Liver (tissue), 9 donors: Measurements from ENCODE around the gene HS1BP3. TPM values are rescaled to one million over a fixed set of nuclear protein-coding genes. Genes with fewer than 3 reads are reported as not detected.

ENCODE experiments used
- DNase-seq: peaks from one replicate; pipeline ENCODE4 v3.0.0-alpha.2; 2017; ENCODE audit warnings: low spot score
- H3K27ac ChIP-seq, 2 donors: one replicate each; pipeline ENCODE4 v1.7.0; 2013; ENCODE audit warnings: inconsistent platforms in 2 of 2, low read length in 2 of 2, control low read depth in 1 of 2, low read depth in 1 of 2, mild to moderate bottlenecking in 1 of 2
- H3K27me3 ChIP-seq, 4 donors: one replicate each; pipeline versions ENCODE4 v1.6.1 to v1.7.0; 2013; ENCODE audit warnings: low read length in 3 of 4, inconsistent platforms in 1 of 4, mild to moderate bottlenecking in 1 of 4, moderate library complexity in 1 of 4; ENCODE audit not compliant: control insufficient read depth in 4 of 4, insufficient read depth in 4 of 4
- H3K36me3 ChIP-seq, 4 donors: one replicate each; pipeline versions ENCODE4 v1.6.1 to v1.7.0; 2013; ENCODE audit warnings: low read length in 3 of 4, mild to moderate bottlenecking in 3 of 4, low read depth in 1 of 4, moderate library complexity in 1 of 4; ENCODE audit not compliant: control insufficient read depth in 4 of 4, insufficient read depth in 3 of 4
- H3K4me1 ChIP-seq, 4 donors: one replicate each; pipeline versions ENCODE4 v1.6.1 to v1.7.0; 2013; ENCODE audit warnings: low read length in 3 of 4, mild to moderate bottlenecking in 3 of 4, moderate library complexity in 1 of 4; ENCODE audit not compliant: control insufficient read depth in 4 of 4, insufficient read depth in 4 of 4
- H3K4me3 ChIP-seq, 3 donors: one replicate each; pipeline versions ENCODE4 v1.6.1 to v1.7.0; 2013; ENCODE audit warnings: low read length in 3 of 3, control low read depth in 1 of 3, low read depth in 1 of 3, mild to moderate bottlenecking in 1 of 3
- H3K9ac ChIP-seq, 2 donors: one replicate each; pipeline ENCODE4 v1.7.0; 2013; ENCODE audit warnings: low read length in 2 of 2, mild to moderate bottlenecking in 2 of 2, moderate library complexity in 2 of 2, control low read depth in 1 of 2, low read depth in 1 of 2
- H3K9me3 ChIP-seq, 4 donors: one replicate each; pipeline versions ENCODE4 v1.6.1 to v1.7.0; 2013; ENCODE audit warnings: low read length in 3 of 4; ENCODE audit not compliant: control insufficient read depth in 4 of 4
- ATF3 ChIP-seq: IDR thresholded peaks from 2 replicates; pipeline ENCODE4 v1.6.1; 2016; ENCODE audit warnings: antibody characterized with exemption
- CTCF ChIP-seq: fragments of 150-350 bp; IDR thresholded peaks from 2 replicates; pipeline ENCODE4 v1.5.1; 2017; ENCODE audit warnings: improper control_type of control experiment, low read depth, low read length; ENCODE audit not compliant: missing input control
- EGR1 ChIP-seq, 2 donors: IDR thresholded peaks; 2 replicates each; pipeline ENCODE4 v1.6.1; 2016 to 2018; ENCODE audit warnings: antibody characterized with exemption in 2 of 2, low read depth in 2 of 2
- FOXA1 ChIP-seq: IDR thresholded peaks from 2 replicates; pipeline ENCODE4 v1.6.1; 2016; ENCODE audit warnings: antibody characterized with exemption
- FOXA2 ChIP-seq: IDR thresholded peaks from 2 replicates; pipeline ENCODE4 v1.6.1; 2016; ENCODE audit warnings: antibody characterized with exemption
- GABPA ChIP-seq, 2 donors: IDR thresholded peaks in 1 of 2; conservative IDR thresholded peaks in 1 of 2; 2 replicates each; pipeline ENCODE4 v1.6.1; 2016; ENCODE audit warnings: antibody characterized with exemption in 2 of 2, mild to moderate bottlenecking in 1 of 2, moderate library complexity in 1 of 2
- HNF4A ChIP-seq, 2 donors: conservative IDR thresholded peaks; 2 replicates each; pipeline ENCODE4 v1.6.1; 2016; ENCODE audit warnings: antibody characterized with exemption in 2 of 2, mild to moderate bottlenecking in 2 of 2
- HNF4G ChIP-seq: IDR thresholded peaks from 2 replicates; pipeline ENCODE4 v1.6.1; 2016; ENCODE audit warnings: antibody characterized with exemption
- JUND ChIP-seq, 2 donors: IDR thresholded peaks; 2 replicates each; pipeline ENCODE4 v1.6.1; 2016; ENCODE audit warnings: antibody characterized with exemption in 2 of 2
- MAX ChIP-seq: IDR thresholded peaks from 2 replicates; pipeline ENCODE4 v1.6.1; 2016; ENCODE audit warnings: antibody characterized with exemption
- NR2F2 ChIP-seq: IDR thresholded peaks from 2 replicates; pipeline ENCODE4 v1.6.1; 2016; ENCODE audit warnings: antibody characterized with exemption
- RAD21 ChIP-seq, 2 donors: IDR thresholded peaks; 2 replicates each; pipeline ENCODE4 v1.6.1; 2016; ENCODE audit warnings: antibody characterized with exemption in 2 of 2, mild to moderate bottlenecking in 2 of 2
- REST ChIP-seq: IDR thresholded peaks from 2 replicates; pipeline ENCODE4 v1.6.1; 2016; ENCODE audit warnings: antibody characterized with exemption, mild to moderate bottlenecking
- RXRA ChIP-seq, 2 donors: IDR thresholded peaks; 2 replicates each; pipeline ENCODE4 v1.6.1; 2017 to 2018; ENCODE audit warnings: antibody characterized with exemption in 2 of 2, mild to moderate bottlenecking in 1 of 2
- SP1 ChIP-seq: IDR thresholded peaks from 2 replicates; pipeline ENCODE4 v1.6.1; 2018; ENCODE audit warnings: antibody characterized with exemption, mild to moderate bottlenecking
- TAF1 ChIP-seq: conservative IDR thresholded peaks from 2 replicates; pipeline ENCODE4 v1.6.1; 2016; ENCODE audit warnings: antibody characterized with exemption, mild to moderate bottlenecking
- YY1 ChIP-seq: IDR thresholded peaks from 2 replicates; pipeline ENCODE4 v1.6.1; 2016; ENCODE audit warnings: antibody characterized with exemption, mild to moderate bottlenecking
- ZBTB33 ChIP-seq: IDR thresholded peaks from 2 replicates; pipeline ENCODE4 v1.6.1; 2016; ENCODE audit warnings: antibody characterized with exemption
- WGBS: extraction: QIAGEN DNeasy Blood & Tissue Kit; methylation state at CpG from one replicate; pipeline ENCODE4 v1.1.7; 2013; 5-methylcytosine and 5-hydroxymethylcytosine counted together
- polyA plus RNA-seq, 2 donors: library from polyadenylated mRNA; stranded (reverse) in 1 of 2; unstranded in 1 of 2; fragments of 200-250 nt in 1 of 2; fragments of >200 nt in 1 of 2; fragmentation: Nextera tagmentation in 1 of 2; extraction: Ambion mirVana in 1 of 2; gene quantifications; one replicate each; pipeline versions ENCODE4 v1.2.1 to v1.2.3, GENCODE V29; 2013 to 2015
- total RNA-seq, 2 donors: library from RNA; depleted of rRNA; stranded (reverse); fragments of >200 nt; gene quantifications; one replicate each; pipeline ENCODE4 v1.2.3, GENCODE V29; 2014
- donor health status: healthy.
- donor health status: healthy.
- donor health status: healthy.
- donor health status: healthy.
- donor health status: healthy.

HS1BP3 gene
- total and polyA plus RNA-seq, 4 donors: 7.7 to 15.4 (median 10.9) TPM

- Histone ChIP-seq H3K36me3 (peaks cover 0 to 10% (median 4%) of the 10 kb centered on the region in 4 donors), H3K27ac (peak overlapping the region; percentile 79 to 81), H3K9ac (peak overlapping the region in 1 of 2 donors; percentile 42), H3K4me1 (peaks cover 8 to 33% (median 23%) of the 10 kb centered on the region in 4 donors), H3K27me3 (no peaks in the 10 kb centered on the region), H3K4me3 (no peak overlapping the region), H3K9me3 (no peaks in the 10 kb centered on the region)
- TF ChIP-seq CTCF: no peak
- TF ChIP-seq RAD21 (IDR thresholded peaks at IDR 0.05): peak in 1 of 2 donors; percentile 9
- no peak for TF ChIP-seq EGR1 (IDR thresholded peaks at IDR 0.05; ENCODE audit: low read depth in 2 of 2)
- no peak for TF ChIP-seq JUND (IDR thresholded peaks at IDR 0.05)
- TF ChIP-seq HNF4A (conservative IDR thresholded peaks at IDR 0.05): no peak
- no peak for TF ChIP-seq GABPA (IDR thresholded peaks at IDR 0.05 in 1 of 2, conservative IDR thresholded peaks at IDR 0.05 in 1 of 2)
- TF ChIP-seq MAX: no peak
- no peak for TF ChIP-seq FOXA2
- TF ChIP-seq NR2F2: peak; percentile 78
- TF ChIP-seq ZBTB33: no peak
- TF ChIP-seq HNF4G: no peak
- no peak for TF ChIP-seq ATF3
- no peak for TF ChIP-seq FOXA1
- no peak for TF ChIP-seq YY1
- TF ChIP-seq RXRA (IDR thresholded peaks at IDR 0.05): peak in 1 of 2 donors; percentile 24
- TF ChIP-seq TAF1: no peak
- peak; percentile 6 for TF ChIP-seq SP1
- 44% methylated on average over 10 of the region's 10 CpGs for WGBS
- peak; percentile 56 for DNase-seq
These were observed 33.8 kb downstream of the HS1BP3 start for GRCh38 chr2:20617081-20617575.

GRCh38 chr2:20616341-20616871 is 34.5 kb downstream of the HS1BP3 start:
- Histone ChIP-seq H3K4me1 (peaks cover 11 to 37% (median 27%) of the 10 kb centered on the region in 4 donors), H3K27me3 (no peaks in the 10 kb centered on the region), H3K4me3 (no peak overlapping the region), H3K27ac (peak overlapping the region; percentile 79 to 81), H3K9ac (peak overlapping the region in 1 of 2 donors; percentile 21), H3K9me3 (no peaks in the 10 kb centered on the region), H3K36me3 (peaks cover 0 to 8% (median under 1%) of the 10 kb centered on the region in 4 donors)
- WGBS: 97% methylated on average over 4 of the region's 4 CpGs
- no peak for DNase-seq
- TF ChIP-seq ZBTB33 (no peak), YY1 (no peak), GABPA (IDR thresholded peaks at IDR 0.05 in 1 of 2, conservative IDR thresholded peaks at IDR 0.05 in 1 of 2) (no peak), RXRA (IDR thresholded peaks at IDR 0.05) (no peak), TAF1 (no peak), RAD21 (IDR thresholded peaks at IDR 0.05) (no peak), NR2F2 (no peak), EGR1 (IDR thresholded peaks at IDR 0.05; ENCODE audit: low read depth in 2 of 2) (no peak), ATF3 (no peak), SP1 (no peak), MAX (no peak), REST (no peak), JUND (IDR thresholded peaks at IDR 0.05) (no peak), FOXA1 (no peak), HNF4G (no peak), HNF4A (conservative IDR thresholded peaks at IDR 0.05) (no peak), FOXA2 (no peak)
